Measurements from ENCODE around the gene CIP2A.

CIP2A gene

GRCh38 chr3:108555966-108556581 is 33.2 kb downstream of the CIP2A start:
- DNase-seq, result no peak

- DNase-seq, result no peak
These were observed 34.2 kb downstream of the CIP2A start for GRCh38 chr3:108554913-108555571.

- no peak for DNase-seq
These were observed 35.0 kb downstream of the CIP2A start for GRCh38 chr3:108554229-108554628.

GRCh38 chr3:108552267-108553159 is 36.7 kb downstream of the CIP2A start:
- no peak for DNase-seq

- no peak for DNase-seq
These were observed 40.4 kb downstream of the CIP2A start for GRCh38 chr3:108548886-108549285.

- no peak for DNase-seq
These were observed 40.9 kb downstream of the CIP2A start for GRCh38 chr3:108548304-108548703.

- no peak for DNase-seq
These were observed 42.5 kb downstream of the CIP2A start for GRCh38 chr3:108546692-108547091.

GRCh38 chr3:108546247-108546646 is 43.0 kb downstream of the CIP2A start:
- DNase-seq, result no peak

GRCh38 chr3:108538083-108538482 is 51.2 kb downstream of the CIP2A start:
- no peak for DNase-seq

GRCh38 chr3:108528459-108529252 is 60.6 kb downstream of the CIP2A start:
- no peak for DNase-seq

GRCh38 chr3:108527817-108528216 is 61.4 kb downstream of the CIP2A start:
- DNase-seq, result no peak

GRCh38 chr3:108527109-108527508 is 62.1 kb downstream of the CIP2A start:
- no peak for DNase-seq

- DNase-seq, result no peak
These were observed 63.3 kb downstream of the CIP2A start for GRCh38 chr3:108525971-108526370.

GRCh38 chr3:108525256-108525655 is 64.0 kb downstream of the CIP2A start:
- DNase-seq, result no peak

GRCh38 chr3:108524537-108524936 is 64.7 kb downstream of the CIP2A start:
- no peak for DNase-seq

GRCh38 chr3:108518895-108519294 is 70.3 kb downstream of the CIP2A start:
- no peak for DNase-seq

GRCh38 chr3:108516881-108517280 is 72.4 kb downstream of the CIP2A start:
- DNase-seq, result no peak

- DNase-seq, result no peak
These were observed 75.3 kb downstream of the CIP2A start for GRCh38 chr3:108513961-108514360.

GRCh38 chr3:108512671-108513070 is 76.6 kb downstream of the CIP2A start:
- no peak for DNase-seq

- no peak for DNase-seq
These were observed 77.7 kb downstream of the CIP2A start for GRCh38 chr3:108511490-108511889.

- DNase-seq, result no peak
These were observed 78.2 kb downstream of the CIP2A start for GRCh38 chr3:108511055-108511454.

- no peak for DNase-seq
These were observed 78.7 kb downstream of the CIP2A start, which contains the start of gene MYH15 for GRCh38 chr3:108510496-108510895. Gene MYH15 (minus strand): TSS chr3:108510596. CDS start chr3:108510530, 66 bp downstream.

GRCh38 chr3:108509871-108510270 is 79.4 kb downstream of the CIP2A start:
- no peak for DNase-seq

Measured in stimulated activated CD4-positive, alpha-beta T cell treated with anti-CD3 and anti-CD28 coated beads, Interleukin-4, amount 100 ng/mL, for 1 hour (primary cell).